Fibroblast of mammary gland (primary cell): ENCODE data around the gene TWF2.

Experiments
- DNase-seq: peaks from one replicate; pipeline ENCODE4 v3.0.0-alpha.2; 2010; ENCODE audit warnings: low read depth
- H3K4me3 ChIP-seq: 2 replicates; pipeline ENCODE4 v1.5.1; 2011; ENCODE audit warnings: low read depth, mild to moderate bottlenecking, low read length, moderate library complexity; ENCODE audit not compliant: control insufficient read depth
- CTCF ChIP-seq: conservative IDR thresholded peaks from 2 replicates; pipeline ENCODE4 v1.5.1; 2011; ENCODE audit warnings: low read depth, low read length, inconsistent platforms; ENCODE audit not compliant: control insufficient read depth, insufficient read depth

TWF2 gene

DNA sequence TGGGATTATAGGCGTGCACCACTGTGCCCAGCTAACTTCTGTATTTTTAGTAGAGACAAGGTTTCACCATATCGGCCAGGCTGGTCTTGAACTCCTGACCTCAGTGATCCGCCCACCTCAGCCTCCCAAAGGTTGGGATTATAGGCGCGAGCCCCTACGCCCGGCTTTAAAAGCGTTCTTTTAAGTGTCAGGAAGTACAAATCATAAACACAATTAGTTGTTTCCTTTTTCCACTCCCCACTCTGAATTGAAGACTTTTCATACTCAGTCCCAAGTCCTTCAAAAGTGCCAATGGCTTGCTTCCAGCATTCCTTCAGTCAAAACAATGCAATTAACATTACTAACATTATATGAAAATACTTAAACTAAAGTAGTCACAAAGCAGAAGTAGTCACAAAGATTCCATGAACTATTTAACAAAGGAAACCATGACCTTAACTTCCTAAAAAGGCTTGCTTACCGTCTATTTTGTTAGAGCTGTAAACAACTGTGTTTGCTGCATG is 31.3 kb upstream of the TWF2 start:
- DNase-seq: no peak
- no peak overlapping the region for H3K4me3 ChIP-seq
- TF ChIP-seq CTCF: no peak

- TF ChIP-seq CTCF: no peak
- no peak for DNase-seq
- no peak overlapping the region for H3K4me3 ChIP-seq
Measured at GRCh38 chr3:52269776-52270175, 30.8 kb upstream of the TWF2 start.

DNA sequence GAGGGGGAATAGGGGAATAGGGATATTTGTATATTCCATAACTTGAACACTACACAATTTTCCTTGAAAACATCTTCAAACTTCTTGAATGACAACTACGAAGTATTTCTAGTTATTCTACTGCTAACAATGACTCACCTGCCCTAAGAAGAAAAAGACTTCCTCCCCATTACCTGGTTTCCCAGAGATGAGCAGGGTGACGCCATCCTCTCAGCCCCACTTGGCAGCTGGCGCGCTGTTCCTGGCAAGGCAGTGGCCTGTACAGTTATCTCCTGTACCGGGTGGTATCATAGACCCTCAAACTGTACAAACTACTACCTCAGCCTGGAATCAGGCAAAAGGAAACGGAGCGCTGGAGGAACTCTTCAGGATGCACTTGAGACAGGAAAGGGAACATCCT is 29.1 kb upstream of the TWF2 start:
- H3K4me3 ChIP-seq: no peak overlapping the region
- no peak for DNase-seq
- no peak for TF ChIP-seq CTCF

DNA sequence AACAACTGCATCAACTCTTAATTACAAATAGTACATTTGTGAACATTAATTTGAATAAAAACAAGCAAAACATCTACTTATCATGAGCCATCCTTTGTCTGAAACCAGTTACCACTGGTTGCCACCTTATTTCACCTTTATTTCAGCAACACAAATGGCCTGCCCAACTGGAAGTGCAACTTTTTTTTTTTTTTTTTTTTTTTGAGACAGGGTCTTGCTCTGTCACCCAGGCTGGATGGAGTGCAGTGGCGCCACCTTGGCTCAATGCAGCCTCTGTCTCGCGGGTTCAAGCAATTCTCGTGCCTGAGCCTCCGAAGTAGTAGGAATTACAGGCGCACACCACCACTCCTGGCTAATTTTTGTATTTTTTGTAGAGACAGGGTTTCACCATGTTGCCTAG is 26.4 kb upstream of the TWF2 start:
- DNase-seq: no peak
- no peak for TF ChIP-seq CTCF
- H3K4me3 ChIP-seq: no peak overlapping the region

GRCh38 chr3:52262447-52262846 is 23.5 kb upstream of the TWF2 start:
- H3K4me3 ChIP-seq: no peak overlapping the region

GRCh38 chr3:52259448-52259847 is 20.5 kb upstream of the TWF2 start:
- no peak for DNase-seq
- H3K4me3 ChIP-seq: no peak overlapping the region
- no peak for TF ChIP-seq CTCF

More at GRCh38 chr3:52262447-52262846, 23.5 kb upstream of the TWF2 start:
- DNase-seq: no peak
- TF ChIP-seq CTCF: no peak

GRCh38 chr3:52259035-52259434 is 20.1 kb upstream of the TWF2 start:
- no peak overlapping the region for H3K4me3 ChIP-seq
- TF ChIP-seq CTCF: no peak
- no peak for DNase-seq
